HL-60/S4 (cell line): ENCODE data around the gene TRIOBP.
"Not testable (repeated sequence)": the region's sequence is repeated elsewhere in the genome, so short reads cannot be mapped to it uniquely, and the experiment has no call there.

Experiments
- in situ Hi-C: fragments of 300-500 bp; cut with MboI; formaldehyde crosslinking; loops from 2 replicates; pipeline ENCODE4 v1.14.3; 2022; ENCODE audit warnings: low sequenced_read_pairs

TRIOBP gene, protein sequence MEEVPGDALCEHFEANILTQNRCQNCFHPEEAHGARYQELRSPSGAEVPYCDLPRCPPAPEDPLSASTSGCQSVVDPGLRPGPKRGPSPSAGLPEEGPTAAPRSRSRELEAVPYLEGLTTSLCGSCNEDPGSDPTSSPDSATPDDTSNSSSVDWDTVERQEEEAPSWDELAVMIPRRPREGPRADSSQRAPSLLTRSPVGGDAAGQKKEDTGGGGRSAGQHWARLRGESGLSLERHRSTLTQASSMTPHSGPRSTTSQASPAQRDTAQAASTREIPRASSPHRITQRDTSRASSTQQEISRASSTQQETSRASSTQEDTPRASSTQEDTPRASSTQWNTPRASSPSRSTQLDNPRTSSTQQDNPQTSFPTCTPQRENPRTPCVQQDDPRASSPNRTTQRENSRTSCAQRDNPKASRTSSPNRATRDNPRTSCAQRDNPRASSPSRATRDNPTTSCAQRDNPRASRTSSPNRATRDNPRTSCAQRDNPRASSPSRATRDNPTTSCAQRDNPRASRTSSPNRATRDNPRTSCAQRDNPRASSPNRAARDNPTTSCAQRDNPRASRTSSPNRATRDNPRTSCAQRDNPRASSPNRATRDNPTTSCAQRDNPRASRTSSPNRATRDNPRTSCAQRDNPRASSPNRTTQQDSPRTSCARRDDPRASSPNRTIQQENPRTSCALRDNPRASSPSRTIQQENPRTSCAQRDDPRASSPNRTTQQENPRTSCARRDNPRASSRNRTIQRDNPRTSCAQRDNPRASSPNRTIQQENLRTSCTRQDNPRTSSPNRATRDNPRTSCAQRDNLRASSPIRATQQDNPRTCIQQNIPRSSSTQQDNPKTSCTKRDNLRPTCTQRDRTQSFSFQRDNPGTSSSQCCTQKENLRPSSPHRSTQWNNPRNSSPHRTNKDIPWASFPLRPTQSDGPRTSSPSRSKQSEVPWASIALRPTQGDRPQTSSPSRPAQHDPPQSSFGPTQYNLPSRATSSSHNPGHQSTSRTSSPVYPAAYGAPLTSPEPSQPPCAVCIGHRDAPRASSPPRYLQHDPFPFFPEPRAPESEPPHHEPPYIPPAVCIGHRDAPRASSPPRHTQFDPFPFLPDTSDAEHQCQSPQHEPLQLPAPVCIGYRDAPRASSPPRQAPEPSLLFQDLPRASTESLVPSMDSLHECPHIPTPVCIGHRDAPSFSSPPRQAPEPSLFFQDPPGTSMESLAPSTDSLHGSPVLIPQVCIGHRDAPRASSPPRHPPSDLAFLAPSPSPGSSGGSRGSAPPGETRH (N-terminal part only)

DNA sequence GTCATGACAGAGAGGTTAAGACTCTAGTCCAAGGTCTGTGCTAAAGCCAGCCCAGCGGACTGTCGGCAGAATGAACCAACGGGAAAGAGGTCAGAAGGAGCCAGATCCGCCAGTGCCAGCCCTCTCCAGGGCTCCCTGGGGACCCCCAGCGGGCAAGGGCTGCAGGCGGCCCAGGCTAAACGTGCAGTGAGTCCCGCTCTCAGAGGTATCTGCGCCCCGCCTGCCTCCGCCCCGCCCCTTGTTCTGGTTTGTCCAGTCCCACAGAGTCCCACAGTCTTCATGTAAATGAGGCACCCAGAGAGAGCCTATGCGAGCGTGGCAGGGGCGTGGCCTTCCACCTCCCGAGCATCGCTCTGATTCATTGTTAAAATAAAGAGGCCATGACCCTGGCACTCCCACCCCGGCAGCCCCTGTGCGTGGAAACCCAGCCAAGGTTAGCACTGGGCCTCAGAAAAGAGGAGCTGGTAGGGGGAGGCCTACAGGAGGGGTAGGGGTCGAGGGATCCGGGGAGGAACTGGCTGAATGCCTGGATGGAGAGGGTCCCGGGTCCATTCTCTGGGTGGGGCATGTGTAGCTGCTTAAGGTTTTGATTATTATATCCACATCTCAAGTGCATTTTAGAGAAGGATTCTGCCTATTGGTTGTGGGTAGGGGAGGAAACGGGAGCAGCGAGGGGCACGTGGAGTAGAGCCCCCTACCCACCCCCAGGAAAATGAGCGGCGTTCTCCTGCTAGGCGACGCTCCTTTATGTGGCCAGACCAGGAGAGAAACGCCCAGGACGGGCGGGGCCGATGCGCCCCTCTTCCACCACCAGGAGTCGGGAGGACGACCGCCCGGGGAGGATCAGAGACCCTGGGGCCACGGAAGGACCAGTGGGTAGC, at the start of gene TRIOBP:
Gene TRIOBP, plus strand, starts transcription at position 392 of the 881 bp plus-strand sequence. CDS start 4,318 bp downstream, outside the sequence.
- in situ Hi-C loops: no loop called here

GRCh38 chr22:37647317-37647716, 49.5 kb upstream of the TRIOBP start:
- in situ Hi-C loops: no loop called here

DNA sequence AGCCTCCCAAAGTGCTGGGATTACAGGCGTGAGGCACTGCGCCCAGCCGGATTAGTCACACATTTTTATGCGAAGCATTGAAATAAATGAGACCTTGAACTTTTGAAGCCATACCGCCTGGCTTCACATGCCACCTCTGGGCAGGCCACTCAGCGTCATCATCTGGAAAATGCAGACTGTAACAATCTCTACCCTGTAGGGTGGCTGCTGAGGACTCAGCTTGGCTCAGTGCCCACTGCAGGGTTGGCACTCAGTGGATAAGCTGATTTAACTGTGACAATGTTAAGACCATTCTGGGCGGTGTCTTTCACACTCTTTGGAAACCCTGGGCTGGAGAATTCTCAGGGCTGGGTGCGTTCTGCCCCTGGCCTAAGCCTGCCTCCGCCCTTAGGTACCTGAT, 48.9 kb upstream of the TRIOBP start:
- in situ Hi-C loops: no loop called here

DNA sequence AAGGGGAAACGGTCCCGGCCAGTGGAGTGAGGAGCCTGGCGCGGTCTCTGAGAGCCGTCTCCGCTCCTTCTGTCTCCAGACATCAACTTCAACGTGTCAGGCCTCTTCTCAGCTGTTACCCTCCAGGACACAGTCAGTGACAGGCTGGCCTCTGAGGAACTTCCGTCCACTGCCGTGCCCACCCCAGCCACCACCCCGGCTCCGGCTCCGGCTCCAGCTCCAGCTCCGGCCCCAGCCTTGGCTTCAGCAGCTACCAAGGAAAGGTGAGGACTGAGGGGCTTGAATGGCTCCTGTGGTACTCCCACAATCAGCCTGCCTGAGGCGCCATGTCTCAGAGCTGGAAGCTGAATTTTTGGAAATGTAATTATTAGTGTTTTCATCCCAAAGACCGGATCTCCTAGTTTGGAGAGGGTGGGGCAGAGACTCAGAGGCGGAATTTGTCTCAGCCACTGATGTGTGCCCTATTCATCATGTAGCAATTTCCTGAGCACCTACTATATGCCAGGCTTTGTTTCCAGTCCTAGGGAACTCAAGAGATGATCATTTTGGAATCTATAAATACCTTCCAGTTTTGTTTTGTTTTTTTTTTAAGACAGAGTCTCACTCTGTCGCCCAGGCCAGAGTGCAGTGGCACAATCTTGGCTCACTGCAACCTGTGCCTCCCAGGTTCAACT, 46.2 kb upstream of the TRIOBP start:
- in situ Hi-C loops: no loop called here

DNA sequence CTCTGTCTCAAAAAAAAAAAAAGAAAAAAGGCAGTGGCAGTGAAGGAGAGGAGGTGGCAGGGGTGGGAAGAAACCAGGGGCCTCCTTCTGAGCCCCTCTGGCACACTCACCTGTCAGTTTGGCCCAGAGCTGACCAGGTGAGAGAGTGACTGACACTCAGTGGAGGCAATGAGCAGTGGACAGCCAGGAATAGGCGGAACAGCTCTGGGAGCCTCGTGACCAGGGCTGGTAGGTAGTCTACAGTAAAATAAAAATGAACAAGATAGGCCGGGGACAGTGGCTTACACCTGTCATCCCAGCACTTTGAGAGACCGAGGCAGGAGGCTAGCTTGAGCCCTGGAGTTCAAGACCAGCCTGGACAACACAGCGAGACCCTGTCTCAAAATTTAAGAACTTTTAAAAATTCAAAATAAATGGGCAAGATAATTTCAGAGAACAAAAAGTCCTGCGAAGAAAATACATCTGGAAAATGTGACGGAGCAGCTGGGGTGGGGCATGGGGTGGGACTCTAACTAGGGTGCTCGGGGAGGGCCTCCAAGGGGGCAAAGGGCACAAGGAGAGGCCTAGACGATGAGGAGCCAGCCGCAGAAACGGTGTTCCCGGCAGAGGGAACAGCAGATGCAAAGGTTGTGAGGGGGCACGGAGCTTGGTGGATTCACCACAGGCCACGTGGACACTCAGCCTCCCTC, 42.1 kb upstream of the TRIOBP start:
- in situ Hi-C loops: no loop called here

DNA sequence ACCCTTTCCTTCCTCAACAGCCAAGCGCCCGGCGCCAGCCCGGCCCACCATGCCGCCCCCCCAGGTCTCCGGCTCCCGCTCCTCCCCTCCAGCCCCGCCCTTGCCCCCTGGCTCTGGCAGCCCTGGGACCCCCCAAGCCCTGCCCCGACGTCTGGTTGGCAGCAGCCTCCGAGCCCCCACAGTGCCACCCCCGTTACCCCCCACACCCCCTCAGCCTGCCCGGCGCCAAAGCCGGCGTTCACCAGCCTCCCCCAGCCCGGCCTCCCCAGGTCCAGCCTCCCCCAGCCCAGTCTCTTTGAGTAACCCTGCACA, 41.6 kb upstream of the TRIOBP start:
- in situ Hi-C loops: no loop called here

GRCh38 chr22:37656583-37656982, 40.3 kb upstream of the TRIOBP start:
- in situ Hi-C loops: not testable (repeated sequence)

DNA sequence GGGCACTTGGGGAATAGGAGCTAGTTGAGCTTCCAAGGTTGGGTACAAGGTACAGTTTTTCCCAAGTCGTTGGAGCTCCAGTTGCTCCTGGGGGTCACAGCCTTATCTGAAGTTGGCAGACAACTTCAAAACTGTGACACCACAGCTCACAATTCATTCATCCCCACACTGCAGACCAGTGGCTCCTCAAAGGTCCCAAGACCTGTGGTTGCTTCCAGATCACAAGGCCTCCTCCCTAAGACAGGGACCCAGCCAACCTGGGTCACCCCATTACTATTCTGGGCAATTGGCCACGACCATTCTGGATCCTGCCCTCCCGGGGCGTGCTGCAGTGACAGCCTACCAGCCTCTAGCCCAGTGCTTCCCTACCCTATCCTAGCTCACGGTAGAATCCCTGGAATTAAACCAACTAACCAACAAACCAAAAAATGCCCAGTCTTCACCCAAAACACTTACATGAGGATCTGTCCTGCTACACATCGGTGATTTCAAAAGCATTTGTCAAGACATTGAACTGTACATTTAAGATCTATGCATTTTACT, 39.2 kb upstream of the TRIOBP start:
- in situ Hi-C loops: no loop called here

DNA sequence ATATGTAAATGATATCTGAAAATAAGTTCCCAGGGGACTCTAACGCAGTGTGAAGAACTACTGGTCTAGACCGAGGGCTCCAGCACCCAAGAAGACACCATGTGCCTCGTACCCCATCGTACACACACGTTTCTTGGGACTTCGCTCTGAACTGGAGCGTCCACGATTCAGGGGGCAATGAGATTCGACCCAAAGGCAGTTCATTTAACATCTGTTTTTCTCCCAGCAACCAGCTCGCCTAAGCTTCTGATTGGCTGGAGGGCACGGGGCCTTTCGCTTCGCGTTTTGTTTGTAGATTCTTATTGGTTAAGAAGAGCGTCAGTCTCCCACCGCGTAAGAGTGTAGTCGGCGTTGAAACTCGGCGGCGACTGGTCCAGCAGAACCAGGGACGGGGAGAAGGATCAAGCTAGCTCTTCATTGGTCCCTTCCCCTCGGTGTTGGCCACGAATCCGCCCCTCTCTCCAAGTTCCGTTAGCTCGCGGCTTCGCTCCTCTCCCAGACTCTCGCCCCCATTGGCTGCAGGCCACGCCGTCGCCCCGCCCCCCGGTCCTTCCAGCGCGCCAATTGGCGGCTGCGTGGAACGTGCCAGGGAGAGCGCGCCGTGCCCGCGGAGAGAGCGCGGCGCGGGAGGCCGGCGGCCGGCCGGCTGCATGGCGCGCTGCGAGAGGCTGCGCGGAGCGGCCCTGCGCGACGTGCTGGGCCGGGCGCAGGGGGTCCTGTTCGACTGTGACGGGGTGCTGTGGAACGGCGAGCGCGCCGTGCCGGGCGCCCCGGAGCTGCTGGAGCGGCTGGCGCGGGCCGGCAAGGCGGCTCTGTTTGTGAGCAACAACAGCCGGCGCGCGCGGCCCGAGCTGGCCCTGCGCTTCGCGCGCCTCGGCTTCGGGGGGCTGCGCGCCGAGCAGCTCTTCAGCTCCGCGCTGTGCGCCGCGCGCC, 38.4 kb upstream of the TRIOBP start, which contains the start of gene PDXP:
Gene PDXP, plus strand, starts transcription at position 591 of the 933 bp plus-strand sequence. Its CDS starts 60 bp downstream, at position 651.
- in situ Hi-C loops: no loop called here

- in situ Hi-C loops: no loop called here
These were observed 37.6 kb upstream of the TRIOBP start for GRCh38 chr22:37659066-37659896.

GRCh38 chr22:37659897-37660708, 36.7 kb upstream of the TRIOBP start:
- in situ Hi-C loops: no loop called here

- in situ Hi-C loops: no loop called here
These were observed 36.2 kb upstream of the TRIOBP start for GRCh38 chr22:37660709-37661045.

- in situ Hi-C loops: no loop called here
These were observed 35.5 kb upstream of the TRIOBP start for GRCh38 chr22:37661160-37661924.

GRCh38 chr22:37662039-37662438, 34.8 kb upstream of the TRIOBP start:
- in situ Hi-C loops: no loop called here

DNA sequence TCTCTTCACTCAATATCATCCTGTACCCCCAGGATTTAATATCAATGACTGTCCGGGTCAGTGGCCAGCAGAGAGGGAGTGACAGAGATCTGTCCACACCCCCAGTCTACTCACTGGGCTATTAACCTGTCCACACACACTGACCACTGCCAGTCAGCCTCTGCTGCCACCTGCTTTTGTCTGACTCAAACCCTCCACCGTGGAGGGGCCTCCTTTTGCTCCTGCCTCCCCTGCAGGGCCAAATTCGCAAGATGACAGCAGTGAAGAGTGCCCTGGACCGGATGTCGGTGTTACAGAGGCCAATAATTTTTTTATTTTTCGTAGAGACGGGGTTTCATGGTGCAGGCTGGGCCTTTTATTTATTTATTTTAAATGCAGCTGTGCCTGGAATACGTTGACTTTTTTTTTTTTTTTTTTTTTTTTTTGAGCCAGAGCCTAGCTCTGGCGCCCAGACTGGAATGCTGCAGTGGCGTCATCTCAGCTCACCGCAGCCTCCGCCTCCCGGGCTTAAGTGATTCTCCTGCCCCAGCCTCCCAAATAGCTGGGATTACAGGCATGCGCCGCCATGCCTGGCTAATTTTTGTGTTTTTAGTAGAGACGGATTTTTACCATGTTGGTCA, 33.2 kb upstream of the TRIOBP start:
- in situ Hi-C loops: no loop called here
